IPS-NIHi7 (cell line): ENCODE measurements around the gene HIKESHI.

Source experiments
- DNase-seq: peaks from one replicate; pipeline ENCODE4 v3.0.0; 2012; ENCODE audit warnings: mixed read lengths; ENCODE audit errors: extremely low spot score

HIKESHI gene

GRCh38 chr11:86374586-86374985, 72.5 kb downstream of the HIKESHI start, which contains the start of gene CCDC81:
Gene CCDC81, plus strand, starts transcription at chr11:86374887. Its CDS starts 277 bp downstream, at chr11:86375164.
- peak; percentile 92 for DNase-seq

GRCh38 chr11:86377972-86378371, 75.9 kb downstream of the HIKESHI start:
- no peak for DNase-seq

DNA sequence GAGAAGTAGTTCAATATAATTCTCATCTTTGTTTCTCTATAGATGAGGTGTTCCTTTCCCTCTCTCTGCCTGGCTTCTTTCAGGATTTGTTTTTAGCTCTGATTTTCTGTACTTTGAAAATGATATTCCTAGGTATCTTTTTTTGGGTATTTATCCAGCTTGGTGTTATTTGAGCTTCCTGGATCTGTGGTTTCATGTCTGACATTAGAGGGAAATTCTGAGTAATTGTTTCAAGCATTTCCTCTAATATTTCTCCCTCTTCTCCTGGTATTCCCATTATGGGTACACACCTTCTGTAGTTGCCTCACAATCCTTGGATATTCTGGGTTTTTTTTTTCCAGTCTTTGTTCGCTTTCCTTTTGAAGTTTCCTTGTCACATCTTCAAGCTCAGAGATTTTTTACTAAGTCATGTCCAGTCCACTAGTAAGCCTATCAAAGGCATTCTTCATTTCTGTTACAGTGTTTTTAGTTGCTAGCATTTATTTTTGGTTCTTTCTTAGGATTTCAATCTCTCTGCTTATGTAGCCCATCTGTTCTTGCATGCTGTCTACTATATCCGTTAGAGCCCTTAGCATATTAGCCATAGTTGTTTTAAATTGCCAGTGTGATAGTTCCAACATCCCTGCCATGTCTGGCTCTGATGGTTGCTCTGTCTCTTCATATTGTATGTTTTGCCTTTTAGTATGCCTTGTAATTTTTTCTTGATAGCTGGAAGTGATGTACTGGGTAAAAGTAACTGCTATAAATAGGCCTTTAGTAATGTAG, 78.4 kb downstream of the HIKESHI start:
- no peak for DNase-seq

DNA sequence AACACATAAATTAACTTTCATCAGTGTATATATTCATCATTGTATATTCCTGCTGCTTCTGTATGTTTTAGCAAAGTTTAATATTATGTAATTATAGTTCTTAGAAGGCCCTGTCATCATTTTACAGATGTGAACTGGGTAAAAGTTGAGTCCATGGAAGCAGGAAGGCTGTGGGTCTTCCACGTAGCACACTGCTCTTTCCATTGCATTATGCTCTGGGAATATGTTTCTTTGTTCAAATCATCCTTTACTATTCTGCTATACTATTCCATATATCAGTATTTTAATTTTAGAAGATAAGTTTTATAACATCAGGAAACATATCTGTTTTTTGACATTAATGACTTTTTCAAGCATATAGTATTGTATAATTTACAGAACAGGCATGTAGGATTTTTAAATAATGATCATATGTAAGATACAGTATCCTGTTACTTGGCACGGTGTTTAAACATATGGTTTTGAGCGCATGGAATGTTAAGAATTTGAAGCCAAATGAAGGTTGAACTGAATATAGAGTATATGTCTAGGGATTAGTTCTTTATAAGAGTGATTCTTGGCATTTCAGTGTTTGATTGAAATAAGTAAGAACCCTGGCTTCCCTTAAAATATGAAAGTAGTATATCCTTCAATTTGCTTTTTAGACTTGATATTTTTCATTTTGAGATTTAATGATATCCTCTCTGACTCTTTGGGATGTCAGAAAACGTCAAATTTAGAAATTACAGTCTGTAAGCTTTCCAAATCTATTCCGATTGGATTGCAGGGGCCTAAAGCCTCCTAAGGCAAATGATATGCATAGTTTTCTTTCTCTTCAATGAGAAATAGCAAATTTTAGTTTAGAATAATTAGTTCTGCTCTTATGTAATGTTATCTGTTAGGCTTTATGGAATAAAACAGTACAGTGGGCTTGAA, 81.3 kb downstream of the HIKESHI start:
- no peak for DNase-seq

- no peak for DNase-seq
Measured at GRCh38 chr11:86386283-86386682, 84.2 kb downstream of the HIKESHI start.

GRCh38 chr11:86386746-86387145, 84.7 kb downstream of the HIKESHI start:
- no peak for DNase-seq

GRCh38 chr11:86388198-86388597, 86.2 kb downstream of the HIKESHI start:
- DNase-seq: peak; percentile 24

- DNase-seq: no peak
Measured at GRCh38 chr11:86390487-86390886, 88.4 kb downstream of the HIKESHI start.

- DNase-seq: peak; percentile 56
Measured at GRCh38 chr11:86395061-86395551, 93.1 kb downstream of the HIKESHI start.
